ENCODE measurements around the gene CPA1.

- TF ChIP-seq CTCF (IDR thresholded peaks at IDR 0.05; ENCODE audit: low read depth, low read length) = no peak
- no peak for TF ChIP-seq EZH2phosphoT487 (IDR thresholded peaks at IDR 0.05; ENCODE audit: low read depth)
These were observed 17.1 kb upstream of the CPA1 start for GRCh38 chr7:130363026-130363847.

All from OCI-LY3 (cell line).